ENCODE measurements around the gene PARD6B.

The PARD6B gene

DNA sequence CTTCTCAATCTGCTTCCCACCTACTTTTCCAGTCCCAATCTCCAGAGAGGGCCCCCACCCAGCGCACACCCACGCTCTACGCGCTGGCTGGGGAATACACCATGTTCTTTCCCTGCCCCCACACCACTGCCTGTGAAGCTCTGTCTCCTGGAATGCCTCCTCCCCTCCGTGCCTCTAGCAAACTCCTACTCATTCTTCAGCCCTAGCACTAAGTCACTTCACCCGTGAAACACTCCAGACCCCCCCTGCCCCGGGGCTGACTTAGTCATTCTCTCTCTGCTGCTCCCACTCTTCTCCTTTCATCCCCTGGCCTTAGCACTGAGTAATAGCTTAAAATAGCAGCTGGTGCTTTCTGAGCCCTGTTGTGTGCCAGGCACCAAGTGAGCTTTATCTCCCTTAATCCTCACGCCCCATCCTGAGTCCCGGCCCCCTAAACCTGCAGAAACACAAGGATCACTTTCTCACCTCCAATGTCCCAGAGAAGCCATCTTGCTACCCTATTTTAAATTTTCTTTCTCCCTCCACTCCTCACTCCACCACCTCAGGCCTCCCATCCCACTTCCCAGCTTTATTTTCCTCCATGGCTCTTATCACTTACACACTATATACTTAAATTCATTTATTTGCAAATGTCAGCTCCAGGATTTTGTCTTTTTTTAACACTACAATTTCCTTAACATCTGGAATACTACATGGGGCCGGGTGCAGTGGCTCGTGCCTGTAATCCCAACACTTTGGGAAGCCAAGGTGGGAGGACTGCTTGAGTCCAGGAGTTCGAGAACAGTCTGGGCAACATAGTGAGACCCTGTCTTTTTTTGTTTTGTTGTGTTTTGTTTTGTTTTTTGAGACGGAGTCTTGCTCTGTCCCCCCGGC, 6.3 kb upstream of the PARD6B start:
- H3K27me3 ChIP-seq (ENCODE audit: insufficient read depth, low read length, poor library complexity, severe bottlenecking): no peaks in the 10 kb centered on the region
- H3K4me2 ChIP-seq (ENCODE audit: low read depth, low read length, poor library complexity, severe bottlenecking): no peak overlapping the region
- no peaks in the 10 kb centered on the region for H3K4me1 ChIP-seq (ENCODE audit: insufficient read depth, low read length, poor library complexity, severe bottlenecking)

GRCh38 chr20:50725724-50726005, 5.7 kb upstream of the PARD6B start:
- Histone ChIP-seq H3F3A (ENCODE audit: low read depth) (no peaks in the 10 kb centered on the region), H3K36me3 (ENCODE audit: insufficient read depth, low read length) (no peaks in the 10 kb centered on the region), H4K20me1 (ENCODE audit: insufficient read depth, low read length, poor library complexity, severe bottlenecking) (no peaks in the 10 kb centered on the region), H3K9me2 (replicated peaks; ENCODE audit: low read depth, low read length) (no peaks in the 10 kb centered on the region), H2AFZ (ENCODE audit: low read length) (no peak overlapping the region), H3K9me3 (ENCODE audit: insufficient read depth, low read depth, low read length) (no peaks in the 10 kb centered on the region), H3K27me3 (ENCODE audit: insufficient read depth, low read length, poor library complexity, severe bottlenecking) (no peaks in the 10 kb centered on the region), H3K4me1 (ENCODE audit: insufficient read depth, low read length, poor library complexity, severe bottlenecking) (peaks cover 6% of the 10 kb centered on the region), H3K4me3 (ENCODE audit: low read length, poor library complexity, severe bottlenecking) (no peak overlapping the region), H3K9ac (ENCODE audit: low read depth, low read length, poor library complexity, severe bottlenecking) (no peak overlapping the region), H3K79me2 (ENCODE audit: insufficient read depth, low read length) (no peaks in the 10 kb centered on the region), H3K4me2 (ENCODE audit: low read depth, low read length, poor library complexity, severe bottlenecking) (no peak overlapping the region)
- TF ChIP-seq EZH2phosphoT487 (IDR thresholded peaks at IDR 0.05; ENCODE audit: borderline replicate concordance): no peak
- TF ChIP-seq, protein P1, sequence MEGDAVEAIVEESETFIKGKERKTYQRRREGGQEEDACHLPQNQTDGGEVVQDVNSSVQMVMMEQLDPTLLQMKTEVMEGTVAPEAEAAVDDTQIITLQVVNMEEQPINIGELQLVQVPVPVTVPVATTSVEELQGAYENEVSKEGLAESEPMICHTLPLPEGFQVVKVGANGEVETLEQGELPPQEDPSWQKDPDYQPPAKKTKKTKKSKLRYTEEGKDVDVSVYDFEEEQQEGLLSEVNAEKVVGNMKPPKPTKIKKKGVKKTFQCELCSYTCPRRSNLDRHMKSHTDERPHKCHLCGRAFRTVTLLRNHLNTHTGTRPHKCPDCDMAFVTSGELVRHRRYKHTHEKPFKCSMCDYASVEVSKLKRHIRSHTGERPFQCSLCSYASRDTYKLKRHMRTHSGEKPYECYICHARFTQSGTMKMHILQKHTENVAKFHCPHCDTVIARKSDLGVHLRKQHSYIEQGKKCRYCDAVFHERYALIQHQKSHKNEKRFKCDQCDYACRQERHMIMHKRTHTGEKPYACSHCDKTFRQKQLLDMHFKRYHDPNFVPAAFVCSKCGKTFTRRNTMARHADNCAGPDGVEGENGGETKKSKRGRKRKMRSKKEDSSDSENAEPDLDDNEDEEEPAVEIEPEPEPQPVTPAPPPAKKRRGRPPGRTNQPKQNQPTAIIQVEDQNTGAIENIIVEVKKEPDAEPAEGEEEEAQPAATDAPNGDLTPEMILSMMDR (conservative IDR thresholded peaks at IDR 0.05; ENCODE audit: low read length): no peak

More for the DNA sequence above, 6.3 kb upstream of the PARD6B start:
- Histone ChIP-seq H3K9ac (ENCODE audit: low read depth, low read length, poor library complexity, severe bottlenecking) (no peak overlapping the region), H2AFZ (ENCODE audit: low read length) (no peak overlapping the region), H4K20me1 (ENCODE audit: insufficient read depth, low read length, poor library complexity, severe bottlenecking) (no peaks in the 10 kb centered on the region), H3F3A (ENCODE audit: low read depth) (no peaks in the 10 kb centered on the region), H3K36me3 (ENCODE audit: insufficient read depth, low read length) (no peaks in the 10 kb centered on the region), H3K4me3 (ENCODE audit: low read length, poor library complexity, severe bottlenecking) (no peak overlapping the region), H3K9me3 (ENCODE audit: insufficient read depth, low read depth, low read length) (no peaks in the 10 kb centered on the region), H3K79me2 (ENCODE audit: insufficient read depth, low read length) (no peaks in the 10 kb centered on the region), H3K9me2 (replicated peaks; ENCODE audit: low read depth, low read length) (no peaks in the 10 kb centered on the region)
- TF ChIP-seq, protein P1 (conservative IDR thresholded peaks at IDR 0.05; ENCODE audit: low read length): no peak
- TF ChIP-seq EZH2phosphoT487 (IDR thresholded peaks at IDR 0.05; ENCODE audit: borderline replicate concordance): no peak

DNA sequence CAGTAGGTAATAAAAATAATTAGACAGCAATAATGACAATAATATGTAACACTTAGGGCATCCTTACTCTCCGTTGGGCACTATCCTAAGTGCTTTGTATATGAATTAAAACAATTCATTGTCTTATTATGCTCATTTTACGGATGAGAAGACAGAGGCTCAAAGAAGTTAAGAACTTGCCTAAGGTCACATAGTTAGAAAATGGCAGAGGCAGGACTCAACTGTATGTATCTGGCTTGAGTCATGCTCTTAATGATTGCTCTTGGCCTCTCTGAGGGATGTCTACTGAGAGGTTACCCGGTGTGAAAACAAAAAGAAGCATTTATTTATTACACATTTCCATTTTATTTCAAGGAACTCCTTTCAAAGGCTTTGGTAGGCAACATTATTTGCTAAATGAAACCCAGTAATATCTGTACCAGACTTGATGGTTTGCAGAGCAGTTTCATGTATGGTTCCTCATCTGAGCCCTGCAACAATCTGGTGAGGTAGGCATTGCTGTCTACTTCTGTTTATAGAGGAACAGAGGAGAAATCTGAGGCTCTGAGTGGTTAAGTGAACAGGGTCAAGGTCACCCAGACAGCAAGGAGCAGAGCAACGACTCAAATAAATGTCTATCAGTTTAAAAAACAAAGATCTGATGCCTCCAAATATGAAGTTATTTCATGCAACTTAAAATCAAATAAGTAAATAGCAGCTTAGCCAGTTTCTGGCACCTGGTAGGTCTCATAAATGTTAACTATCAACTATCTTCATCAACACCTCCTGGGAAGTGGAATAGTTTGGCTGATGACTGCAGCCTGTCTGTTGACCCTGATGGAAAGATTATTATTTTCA, 4.2 kb upstream of the PARD6B start:
- no peaks in the 10 kb centered on the region for H3K27me3 ChIP-seq (ENCODE audit: insufficient read depth, low read length, poor library complexity, severe bottlenecking)
- no peak for TF ChIP-seq EZH2phosphoT487 (IDR thresholded peaks at IDR 0.05; ENCODE audit: borderline replicate concordance)
- TF ChIP-seq, protein P1 (conservative IDR thresholded peaks at IDR 0.05; ENCODE audit: low read length): no peak
- H2AFZ ChIP-seq (ENCODE audit: low read length): no peak overlapping the region
- no peaks in the 10 kb centered on the region for H3K36me3 ChIP-seq (ENCODE audit: insufficient read depth, low read length)
- H3F3A ChIP-seq (ENCODE audit: low read depth): no peaks in the 10 kb centered on the region
- H3K4me1 ChIP-seq (ENCODE audit: insufficient read depth, low read length, poor library complexity, severe bottlenecking): peaks cover 9% of the 10 kb centered on the region
- no peaks in the 10 kb centered on the region for H4K20me1 ChIP-seq (ENCODE audit: insufficient read depth, low read length, poor library complexity, severe bottlenecking)
- no peaks in the 10 kb centered on the region for H3K9me3 ChIP-seq (ENCODE audit: insufficient read depth, low read depth, low read length)
- H3K4me3 ChIP-seq (ENCODE audit: low read length, poor library complexity, severe bottlenecking): no peak overlapping the region
- H3K9ac ChIP-seq (ENCODE audit: low read depth, low read length, poor library complexity, severe bottlenecking): no peak overlapping the region
- peaks cover 5% of the 10 kb centered on the region; the same call in 1 of the 2 replicates for H3K79me2 ChIP-seq (ENCODE audit: insufficient read depth, low read length)
- H3K4me2 ChIP-seq (ENCODE audit: low read depth, low read length, poor library complexity, severe bottlenecking): no peak overlapping the region
- H3K9me2 ChIP-seq (replicated peaks; ENCODE audit: low read depth, low read length): no peaks in the 10 kb centered on the region

Measured in Loucy (cell line).